Choroid plexus epithelial cell (primary cell): Measurements from ENCODE around the gene RBFOX2.
A peak's percentile ranks its signal among the peaks of the same experiment; 100 is the strongest.
"Not testable (repeated sequence)": the region's sequence is repeated elsewhere in the genome, so short reads cannot be mapped to it uniquely, and the experiment has no call there.

Source experiments
- DNase-seq: peaks from one replicate; pipeline ENCODE4 v3.0.0-alpha.2; 2010; ENCODE audit warnings: low read depth
- H3K4me3 ChIP-seq: 2 replicates; pipeline ENCODE4 v1.5.1; 2011; ENCODE audit warnings: low read depth, mild to moderate bottlenecking, control low read depth, low read length, moderate library complexity
- TF ChIP-seq, protein P1 (sequence below): conservative IDR thresholded peaks from 2 replicates; pipeline ENCODE4 v1.5.1; 2011; ENCODE audit warnings: low read depth, mild to moderate bottlenecking, control low read depth, inconsistent platforms, low read length, moderate library complexity

The RBFOX2 gene

DNA sequence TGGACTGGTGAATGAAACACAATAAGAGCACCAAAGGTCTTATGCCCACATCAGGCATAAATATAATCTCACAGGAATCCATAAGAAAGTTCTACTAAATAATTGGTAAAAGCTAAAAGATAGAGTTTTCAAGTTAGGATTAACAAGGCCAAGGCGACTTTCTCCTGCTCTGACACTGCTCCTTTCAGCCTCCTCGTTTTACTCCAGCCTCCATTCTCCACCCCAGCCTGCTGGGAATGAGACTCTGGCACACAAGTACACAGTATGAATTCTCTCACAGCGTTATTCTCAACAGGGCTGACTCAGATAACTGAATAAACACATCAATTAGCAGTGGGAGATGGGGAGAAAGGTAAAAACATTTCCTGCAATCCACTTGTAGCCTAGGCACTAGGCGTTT is 216.0 kb downstream of the RBFOX2 start:
- no peak overlapping the region for H3K4me3 ChIP-seq
- TF ChIP-seq, protein P1, sequence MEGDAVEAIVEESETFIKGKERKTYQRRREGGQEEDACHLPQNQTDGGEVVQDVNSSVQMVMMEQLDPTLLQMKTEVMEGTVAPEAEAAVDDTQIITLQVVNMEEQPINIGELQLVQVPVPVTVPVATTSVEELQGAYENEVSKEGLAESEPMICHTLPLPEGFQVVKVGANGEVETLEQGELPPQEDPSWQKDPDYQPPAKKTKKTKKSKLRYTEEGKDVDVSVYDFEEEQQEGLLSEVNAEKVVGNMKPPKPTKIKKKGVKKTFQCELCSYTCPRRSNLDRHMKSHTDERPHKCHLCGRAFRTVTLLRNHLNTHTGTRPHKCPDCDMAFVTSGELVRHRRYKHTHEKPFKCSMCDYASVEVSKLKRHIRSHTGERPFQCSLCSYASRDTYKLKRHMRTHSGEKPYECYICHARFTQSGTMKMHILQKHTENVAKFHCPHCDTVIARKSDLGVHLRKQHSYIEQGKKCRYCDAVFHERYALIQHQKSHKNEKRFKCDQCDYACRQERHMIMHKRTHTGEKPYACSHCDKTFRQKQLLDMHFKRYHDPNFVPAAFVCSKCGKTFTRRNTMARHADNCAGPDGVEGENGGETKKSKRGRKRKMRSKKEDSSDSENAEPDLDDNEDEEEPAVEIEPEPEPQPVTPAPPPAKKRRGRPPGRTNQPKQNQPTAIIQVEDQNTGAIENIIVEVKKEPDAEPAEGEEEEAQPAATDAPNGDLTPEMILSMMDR: no peak
- no peak for DNase-seq

- TF ChIP-seq, protein P1: no peak
- no peak for DNase-seq
Measured at GRCh38 chr22:35811670-35812069, 217.0 kb downstream of the RBFOX2 start.

DNA sequence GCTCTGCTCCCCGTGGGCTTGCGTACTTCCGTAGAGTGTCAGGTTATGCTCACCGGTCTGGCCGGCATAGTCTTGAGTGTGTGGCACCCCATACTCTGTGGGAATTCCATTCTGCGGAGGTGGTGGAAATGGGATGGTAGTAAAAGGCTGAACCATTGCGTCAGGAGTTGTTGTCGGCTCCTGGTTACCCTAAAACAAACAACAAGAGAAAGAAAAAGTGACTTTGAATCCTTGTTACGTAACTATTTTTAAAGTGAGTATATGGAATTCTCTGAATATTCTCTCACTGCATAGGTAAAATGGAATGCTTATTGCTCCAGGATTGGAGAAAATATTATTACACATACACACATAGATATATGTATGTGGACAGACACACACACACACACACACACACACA is 218.8 kb downstream of the RBFOX2 start:
- no peak overlapping the region for H3K4me3 ChIP-seq
- DNase-seq: no peak
- TF ChIP-seq, protein P1: no peak

More at GRCh38 chr22:35811670-35812069, 217.0 kb downstream of the RBFOX2 start:
- no peak overlapping the region for H3K4me3 ChIP-seq

DNA sequence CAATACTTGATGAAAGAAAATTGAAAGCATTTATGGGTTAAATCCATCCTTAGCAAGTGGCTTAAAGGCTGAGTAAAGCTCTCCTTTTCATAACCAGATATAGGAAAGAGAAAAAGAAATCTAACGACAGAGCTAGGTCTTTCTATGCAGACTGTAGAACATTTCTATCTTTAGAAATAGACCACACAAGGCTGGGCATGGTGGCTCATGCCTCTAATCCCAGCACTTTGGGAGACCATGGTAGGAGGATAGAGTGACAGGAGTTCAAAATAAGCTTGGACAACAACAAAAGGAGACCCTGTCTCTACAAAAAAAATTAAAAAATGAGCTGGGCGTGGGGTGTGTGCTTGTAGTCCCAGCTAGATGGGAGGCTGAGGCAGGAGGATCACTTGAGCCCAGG is 220.2 kb downstream of the RBFOX2 start:
- no peak for DNase-seq
- TF ChIP-seq, protein P1: no peak
- H3K4me3 ChIP-seq: no peak overlapping the region

DNA sequence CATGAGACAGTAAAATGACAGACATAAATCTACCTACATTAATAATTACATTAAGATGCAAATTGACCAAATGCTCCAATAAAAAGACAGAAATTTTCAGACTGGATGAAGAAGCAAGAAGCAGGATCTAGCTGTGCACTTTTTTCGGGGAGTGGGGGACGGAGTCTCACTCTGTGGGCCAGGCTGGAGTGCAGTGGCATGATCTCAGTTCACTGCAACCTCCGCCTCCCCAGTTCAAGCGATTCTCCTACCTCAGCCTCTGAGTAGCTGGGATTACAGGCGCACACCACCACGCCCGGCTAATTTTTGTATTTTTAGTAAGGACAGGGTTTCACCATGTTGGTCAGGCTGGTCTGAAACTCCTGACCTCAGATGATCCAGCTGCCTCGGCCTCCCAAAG is 222.0 kb downstream of the RBFOX2 start:
- DNase-seq, H3K4me3 ChIP-seq: not testable (repeated sequence)

- DNase-seq: peak; percentile 22
- H3K4me3 ChIP-seq: no peak overlapping the region
- TF ChIP-seq, protein P1: no peak
Measured at GRCh38 chr22:35805466-35805865, 223.2 kb downstream of the RBFOX2 start.

DNA sequence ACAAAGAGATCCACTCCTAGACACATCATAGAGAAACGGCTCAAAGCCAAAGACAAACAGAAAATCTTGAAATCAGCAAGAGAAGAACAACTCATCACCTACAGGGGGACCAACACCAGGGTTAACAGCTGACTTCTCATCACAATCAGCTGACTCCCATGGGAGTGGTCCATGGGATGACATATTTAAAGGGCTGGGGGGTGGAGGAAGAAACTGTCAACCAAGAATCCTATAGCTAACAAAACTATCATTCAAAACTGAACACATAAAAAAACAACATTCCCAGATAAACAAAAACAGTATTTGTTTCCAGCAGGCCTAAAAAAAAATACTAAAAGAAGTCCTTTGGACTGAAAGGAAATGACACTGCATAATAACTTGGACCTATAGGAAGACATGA is 224.2 kb downstream of the RBFOX2 start:
- no peak for DNase-seq
- no peak overlapping the region for H3K4me3 ChIP-seq
- TF ChIP-seq, protein P1: no peak

DNA sequence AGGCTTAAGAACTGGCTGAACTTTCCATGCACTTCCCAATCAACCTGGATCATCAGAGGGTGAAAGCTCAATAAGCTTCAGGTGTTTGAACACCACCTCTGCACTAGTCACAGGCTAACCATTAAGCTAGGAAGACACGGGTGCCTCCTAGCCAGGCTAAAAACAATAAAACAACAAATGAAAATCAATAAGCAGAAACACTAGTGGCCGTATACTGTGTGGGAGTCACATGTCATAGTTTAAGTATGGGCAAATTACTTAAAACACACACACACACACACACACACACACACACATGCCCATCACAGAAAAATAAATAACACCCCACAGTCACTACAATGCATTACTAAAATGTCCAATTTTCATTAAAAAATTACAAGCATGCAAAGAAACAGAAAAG is 225.7 kb downstream of the RBFOX2 start:
- TF ChIP-seq, protein P1: no peak

DNA sequence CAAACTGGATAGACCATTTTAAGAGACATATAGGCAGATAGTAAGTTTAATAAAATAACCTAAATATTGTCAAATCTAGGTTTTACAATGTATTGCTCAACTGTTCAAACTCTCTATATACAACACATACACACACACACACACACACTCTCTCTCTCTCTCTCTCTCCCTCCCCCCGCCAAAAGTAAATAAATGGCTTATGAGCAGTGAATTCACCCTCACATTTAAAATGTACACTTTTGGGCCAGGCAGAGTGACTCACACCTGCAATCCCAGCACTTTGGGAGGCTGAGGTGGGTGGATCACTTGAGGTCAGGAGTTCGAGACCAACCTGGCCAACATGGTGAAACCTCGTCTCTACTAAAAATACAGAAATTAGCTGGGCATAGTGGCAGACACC is 227.3 kb downstream of the RBFOX2 start:
- peak; percentile 17 for DNase-seq
- not testable (repeated sequence) for H3K4me3 ChIP-seq

More for the DNA sequence above, 225.7 kb downstream of the RBFOX2 start:
- no peak overlapping the region for H3K4me3 ChIP-seq
- no peak for DNase-seq
